ENCODE measurements around the gene LHFPL2. TPM values are rescaled to one million over a fixed set of nuclear protein-coding genes. Genes with fewer than 3 reads are reported as not detected.

Gene LHFPL2
- total and polyA plus RNA-seq, 9 of the 15 experiments (the other 6 are each of a cell fraction or from before 2014, with no cell fraction given): 1.0 to 6.6 (median 4.6) TPM

- no peak for TF ChIP-seq HMGN3 (IDR thresholded peaks at IDR 0.05; ENCODE audit: borderline replicate concordance, extremely low read depth, insufficient read length, low read depth, low read length)
- peak; percentile 70 for TF ChIP-seq HDAC3 (IDR thresholded peaks at IDR 0.05; ENCODE audit: borderline replicate concordance, partially characterized antibody)
- peak; percentile 53; the same call in 1 of the 2 replicates for TF ChIP-seq CREB1 (IDR thresholded peaks at IDR 0.05)
- TF ChIP-seq CREB1 (CRISPR knock-in tag; IDR thresholded peaks at IDR 0.05): no peak
- no peak for TF ChIP-seq STAT5B (CRISPR knock-in tag; IDR thresholded peaks at IDR 0.05)
- no peak for TF ChIP-seq CCAR2 (IDR thresholded peaks at IDR 0.05; ENCODE audit: low read depth, low read length)
- TF ChIP-seq SIN3B (IDR thresholded peaks at IDR 0.05; ENCODE audit: low read depth): no peak
- TF ChIP-seq ZNF609 (CRISPR knock-in tag; IDR thresholded peaks at IDR 0.05; ENCODE audit: borderline replicate concordance): no peak
- TF ChIP-seq POLR2B (IDR thresholded peaks at IDR 0.05; ENCODE audit: low read depth, partially characterized antibody): peak; percentile 13
- TF ChIP-seq NCOA4 (IDR thresholded peaks at IDR 0.05; ENCODE audit: partially characterized antibody): no peak
- TF ChIP-seq PURB (CRISPR knock-in tag; IDR thresholded peaks at IDR 0.05; ENCODE audit: low read depth): no peak
- TF ChIP-seq FIP1L1 (IDR thresholded peaks at IDR 0.05; ENCODE audit: low read depth, low read length, poor library complexity, severe bottlenecking): no peak
- TF ChIP-seq ZNF695 (CRISPR knock-in tag; IDR thresholded peaks at IDR 0.05): no peak
- TF ChIP-seq RBFOX2 (IDR thresholded peaks at IDR 0.05; ENCODE audit: low read depth, low read length): no peak
- peak; percentile 75 for TF ChIP-seq ATF7 (IDR thresholded peaks at IDR 0.05)
- no peak for TF ChIP-seq KLF6 (CRISPR knock-in tag; IDR thresholded peaks at IDR 0.05; ENCODE audit: borderline replicate concordance)
- no peak for TF ChIP-seq ZZZ3 (IDR thresholded peaks at IDR 0.05)
- TF ChIP-seq ETS1 (conservative IDR thresholded peaks at IDR 0.05; ENCODE audit: control insufficient read depth, low read depth, low read length): no peak
- TF ChIP-seq ZNF436 (CRISPR knock-in tag; IDR thresholded peaks at IDR 0.05): no peak
- peak; percentile 93 for TF ChIP-seq ETV1 (tag; conservative IDR thresholded peaks at IDR 0.05; ENCODE audit: low read depth)
- TF ChIP-seq SP1 (CRISPR knock-in tag; IDR thresholded peaks at IDR 0.05): peak; percentile 51
- no peak for TF ChIP-seq RBM39 (optimal IDR thresholded peaks at IDR 0.05; ENCODE audit: low read depth, low read length)
- no peak; the same call in 1 of the 2 replicates for TF ChIP-seq MAX (CRISPR knock-in tag; IDR thresholded peaks at IDR 0.05)
Observed at GRCh38 chr5:78483809-78484521, 164.6 kb downstream of the LHFPL2 start (continued).

Data from K562 (cell line).